ENCODE data around the gene SEZ6. TPM values are rescaled to one million over a fixed set of nuclear protein-coding genes. Genes with fewer than 3 reads are reported as not detected.

The SEZ6 gene
- total RNA-seq, 6 donors from 2014 or later, result 0.20 to 0.47 (median 0.30) TPM; not detected in 3

DNA sequence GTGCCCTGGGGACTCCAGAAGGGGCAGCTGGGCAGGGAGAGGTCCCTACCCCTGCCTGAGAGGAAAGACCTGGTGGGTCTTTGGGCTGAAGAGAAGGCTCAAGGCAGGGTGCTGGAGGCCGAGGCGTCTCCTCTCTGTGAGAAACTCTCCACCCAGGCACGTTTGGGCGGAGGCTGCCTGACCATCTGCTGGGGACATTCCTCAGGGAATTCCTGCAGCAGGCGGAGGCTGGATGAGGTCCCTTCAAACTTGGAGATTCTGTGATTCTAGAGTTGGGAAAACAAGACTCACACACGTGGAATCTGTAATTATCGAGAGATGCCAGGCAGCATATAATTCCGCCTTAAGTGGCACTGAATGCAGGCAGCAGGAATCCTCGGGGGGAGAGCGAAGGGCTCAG, 33.4 kb downstream of the SEZ6 start:
- peaks cover 0 to 19% (median 3%) of the 10 kb centered on the region in 4 donors for H3K4me1 ChIP-seq
- H3K9me3 ChIP-seq, result no peaks in the 10 kb centered on the region

DNA sequence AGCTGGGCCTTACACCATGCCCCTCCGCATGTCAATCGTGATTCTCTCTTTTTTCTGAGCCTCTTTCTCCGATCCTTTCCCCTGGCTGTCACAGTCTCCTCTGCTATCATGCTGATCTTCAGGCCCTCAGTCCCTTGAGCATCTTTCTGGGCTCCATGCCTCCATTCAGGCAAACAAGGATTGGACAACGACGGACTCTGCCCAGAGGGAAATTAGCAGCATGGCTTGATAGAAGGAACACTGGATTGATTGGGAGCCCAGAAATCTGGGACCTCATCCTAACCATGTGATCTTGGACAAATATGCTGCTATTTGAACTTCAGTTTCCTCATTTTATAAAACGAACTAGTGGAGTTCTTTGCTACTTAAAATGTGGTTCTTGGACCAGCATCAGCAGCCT, 35.0 kb downstream of the SEZ6 start:
- H3K4me3 ChIP-seq, result no peak overlapping the region
- DNase-seq (no peak), ATAC-seq (ENCODE audit: low FRiP score in 2 of 2) (no peak)
- H3K27ac ChIP-seq, result no peak overlapping the region
- H3K4me1 ChIP-seq, result peaks cover 0 to 19% (median 4%) of the 10 kb centered on the region in 4 donors
- no peaks in the 10 kb centered on the region for H3K36me3 ChIP-seq
- 55 to 64% methylated on average over 6 of the region's 6 CpGs for WGBS, 2 donors
- H3K27me3 ChIP-seq, result no peaks in the 10 kb centered on the region
- no peak for TF ChIP-seq EP300 (IDR thresholded peaks at IDR 0.05)
- no peak for TF ChIP-seq POLR2A (IDR thresholded peaks at IDR 0.05)
- TF ChIP-seq, protein P1, sequence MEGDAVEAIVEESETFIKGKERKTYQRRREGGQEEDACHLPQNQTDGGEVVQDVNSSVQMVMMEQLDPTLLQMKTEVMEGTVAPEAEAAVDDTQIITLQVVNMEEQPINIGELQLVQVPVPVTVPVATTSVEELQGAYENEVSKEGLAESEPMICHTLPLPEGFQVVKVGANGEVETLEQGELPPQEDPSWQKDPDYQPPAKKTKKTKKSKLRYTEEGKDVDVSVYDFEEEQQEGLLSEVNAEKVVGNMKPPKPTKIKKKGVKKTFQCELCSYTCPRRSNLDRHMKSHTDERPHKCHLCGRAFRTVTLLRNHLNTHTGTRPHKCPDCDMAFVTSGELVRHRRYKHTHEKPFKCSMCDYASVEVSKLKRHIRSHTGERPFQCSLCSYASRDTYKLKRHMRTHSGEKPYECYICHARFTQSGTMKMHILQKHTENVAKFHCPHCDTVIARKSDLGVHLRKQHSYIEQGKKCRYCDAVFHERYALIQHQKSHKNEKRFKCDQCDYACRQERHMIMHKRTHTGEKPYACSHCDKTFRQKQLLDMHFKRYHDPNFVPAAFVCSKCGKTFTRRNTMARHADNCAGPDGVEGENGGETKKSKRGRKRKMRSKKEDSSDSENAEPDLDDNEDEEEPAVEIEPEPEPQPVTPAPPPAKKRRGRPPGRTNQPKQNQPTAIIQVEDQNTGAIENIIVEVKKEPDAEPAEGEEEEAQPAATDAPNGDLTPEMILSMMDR (IDR thresholded peaks at IDR 0.05), result no peak
- no peak for TF ChIP-seq POLR2AphosphoS5 (IDR thresholded peaks at IDR 0.05)
- no peaks in the 10 kb centered on the region for H3K9me3 ChIP-seq

More for the DNA sequence above, 33.4 kb downstream of the SEZ6 start:
- Histone ChIP-seq H3K4me3 (no peak overlapping the region), H3K27ac (no peak overlapping the region), H3K27me3 (no peaks in the 10 kb centered on the region), H3K36me3 (no peaks in the 10 kb centered on the region)
- TF ChIP-seq, protein P1 (IDR thresholded peaks at IDR 0.05), result no peak
- TF ChIP-seq POLR2AphosphoS5 (IDR thresholded peaks at IDR 0.05), result no peak
- TF ChIP-seq POLR2A (IDR thresholded peaks at IDR 0.05), result no peak
- no peak for TF ChIP-seq EP300 (IDR thresholded peaks at IDR 0.05)
- ATAC-seq (ENCODE audit: low FRiP score in 2 of 2), result peak in 1 of 2 donors; percentile 25
- DNase-seq, result no peak
- WGBS, 2 donors, result 74 to 78% methylated on average over 6 to 10 of the region's 10 CpGs

- TF ChIP-seq POLR2A (IDR thresholded peaks at IDR 0.05), result no peak
- TF ChIP-seq POLR2AphosphoS5 (IDR thresholded peaks at IDR 0.05), result no peak
- no peak for TF ChIP-seq EP300 (IDR thresholded peaks at IDR 0.05)
- TF ChIP-seq, protein P1 (IDR thresholded peaks at IDR 0.05), result no peak
- 74 to 80% methylated on average over 7 to 8 of the region's 12 CpGs for WGBS, 2 donors
- Histone ChIP-seq H3K4me3 (no peak overlapping the region), H3K27ac (no peak overlapping the region), H3K4me1 (peaks cover 0 to 24% (median 4%) of the 10 kb centered on the region in 4 donors), H3K27me3 (no peaks in the 10 kb centered on the region), H3K36me3 (no peaks in the 10 kb centered on the region), H3K9me3 (no peaks in the 10 kb centered on the region)
- no peak for ATAC-seq (ENCODE audit: low FRiP score in 2 of 2)
- no peak for DNase-seq
These were observed 36.0 kb downstream of the SEZ6 start for GRCh38 chr17:28969706-28970393.

DNA sequence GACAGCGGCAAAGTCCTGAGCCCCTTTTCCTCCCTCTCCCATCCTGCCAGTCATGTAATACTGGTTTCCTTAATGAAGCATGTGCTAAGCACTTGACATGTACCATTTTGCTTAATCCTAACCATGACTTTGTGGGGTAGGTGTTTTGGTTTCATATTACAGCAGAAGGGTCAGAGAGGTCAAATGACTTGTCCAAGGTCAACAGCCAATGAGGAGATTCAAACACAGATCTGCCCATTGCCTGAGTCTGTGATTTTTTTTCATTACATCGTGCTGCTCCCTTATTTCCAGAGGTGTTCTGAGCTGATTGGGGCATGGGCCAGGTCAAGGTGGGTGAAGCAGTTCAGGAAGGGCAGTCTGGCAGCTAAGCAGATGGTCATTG, 36.9 kb downstream of the SEZ6 start:
- Histone ChIP-seq H3K27me3 (peaks cover 0 to 3% (median 0%) of the 10 kb centered on the region in 4 donors), H3K4me1 (peaks cover 0 to 24% (median 4%) of the 10 kb centered on the region in 4 donors), H3K27ac (no peak overlapping the region), H3K36me3 (no peaks in the 10 kb centered on the region), H3K4me3 (no peak overlapping the region), H3K9me3 (no peaks in the 10 kb centered on the region)
- ATAC-seq (ENCODE audit: low FRiP score in 2 of 2) (no peak), DNase-seq (no peak)
- TF ChIP-seq EP300 (IDR thresholded peaks at IDR 0.05), result no peak
- no peak for TF ChIP-seq POLR2A (IDR thresholded peaks at IDR 0.05)
- no peak for TF ChIP-seq POLR2AphosphoS5 (IDR thresholded peaks at IDR 0.05)
- TF ChIP-seq, protein P1 (IDR thresholded peaks at IDR 0.05), result no peak
- 60 to 62% methylated on average over 2 of the region's 2 CpGs for WGBS, 2 donors
